Testis (tissue), 3 donors: ENCODE data around the gene RARRES2. TPM values are rescaled to one million over a fixed set of nuclear protein-coding genes. Genes with fewer than 3 reads are reported as not detected.

ENCODE experiments used
- DNase-seq: peaks from one replicate; pipeline ENCODE4 v3.0.0-alpha.2; 2019
- H3K27ac ChIP-seq, 2 donors: fragments of 200-600 bp; sonication (generic); one replicate each; pipeline ENCODE4 v1.5.1; 2019
- H3K27me3 ChIP-seq: fragments of 200-600 bp; sonication (generic); one replicate; pipeline ENCODE4 v1.5.1; 2019
- H3K36me3 ChIP-seq: fragments of 200-600 bp; sonication (generic); one replicate; pipeline ENCODE4 v1.5.1; 2017; ENCODE audit warnings: low read depth; ENCODE audit errors: missing control alignments
- H3K4me1 ChIP-seq: fragments of 200-600 bp; sonication (generic); one replicate; pipeline ENCODE4 v1.5.1; 2019
- H3K4me3 ChIP-seq, 2 donors: fragments of 200-600 bp; sonication (generic); one replicate each; pipeline ENCODE4 v1.5.1; 2017 to 2019
- H3K9me3 ChIP-seq: fragments of 200-600 bp; sonication (generic); one replicate; pipeline ENCODE4 v1.5.1; 2017
- CTCF ChIP-seq, 3 experiments: fragments of 450-650 bp in 2 of 3; fragments of 200-600 bp in 1 of 3; sonication (generic) in 1 of 3; IDR thresholded peaks; one replicate each; pipeline ENCODE4 v1.5.1; 2016 to 2019; ENCODE audit warnings: antibody characterized with exemption in 3 of 3, mild to moderate bottlenecking in 2 of 3, moderate library complexity in 1 of 3
- POLR2A ChIP-seq: fragments of 450-650 bp; IDR thresholded peaks from one replicate; pipeline ENCODE4 v1.6.1; 2017; ENCODE audit warnings: antibody characterized with exemption, mild to moderate bottlenecking, moderate library complexity
- WGBS, 2 donors: methylation state at CpG; one replicate each; pipeline ENCODE4 v1.1.5; 2018; 5-methylcytosine and 5-hydroxymethylcytosine counted together
- intact Hi-C: fragments of 100-400 bp; cut with DNase I; formaldehyde crosslinking; loops from one replicate; pipeline ENCODE4 v1.15.1; 2023; ENCODE audit warnings: low total_unique reads
- polyA plus RNA-seq: library from polyadenylated mRNA; stranded (reverse); fragments of 350-450 nt; fragmentation: Illumina TruSeq; extraction: RNeasy Lipid Tissue Mini Kit (QIAGEN cat#74804); gene quantifications from one replicate; pipeline ENCODE4 v1.2.3, GENCODE V29; 2014; ENCODE audit warnings: low read depth, low replicate concordance; ENCODE audit not compliant: insufficient read depth
- total RNA-seq, 2 donors: library from RNA; depleted of rRNA; stranded (reverse); fragments of >200 nt; gene quantifications; one replicate each; pipeline ENCODE4 v1.2.3, GENCODE V29; 2016

Gene RARRES2
- total and polyA plus RNA-seq, 3 donors from 2014 or later: 21.1 to 93.7 (median 58.8) TPM

GRCh38 chr7:150346922-150347321, 5.5 kb upstream of the RARRES2 start:
- WGBS, 2 donors: 86 to 95% methylated on average over 5 of the region's 5 CpGs
- no peak overlapping the region for H3K4me3 ChIP-seq
- intact Hi-C loops: no loop called here
- no peak overlapping the region for H3K27ac ChIP-seq
- H3K4me1 ChIP-seq: no peaks in the 10 kb centered on the region
- no peak for DNase-seq
- TF ChIP-seq CTCF (IDR thresholded peaks at IDR 0.05) (no peak), POLR2A (no peak)
- H3K9me3 ChIP-seq: no peaks in the 10 kb centered on the region
- no peaks in the 10 kb centered on the region for H3K27me3 ChIP-seq
- no peaks in the 10 kb centered on the region for H3K36me3 ChIP-seq

- Histone ChIP-seq H3K4me3 (no peak overlapping the region), H3K9me3 (no peaks in the 10 kb centered on the region), H3K36me3 (no peaks in the 10 kb centered on the region), H3K4me1 (peaks cover 16% of the 10 kb centered on the region), H3K27me3 (no peaks in the 10 kb centered on the region), H3K27ac (no peak overlapping the region)
- TF ChIP-seq CTCF (IDR thresholded peaks at IDR 0.05): no peak
- no peak for TF ChIP-seq POLR2A
- no peak for DNase-seq
- 74% methylated on average over 1 of the region's 1 CpG for WGBS, 2 donors
- intact Hi-C loops: no loop called here
Observed at GRCh38 chr7:150345012-150345411, 3.6 kb upstream of the RARRES2 start.

DNA sequence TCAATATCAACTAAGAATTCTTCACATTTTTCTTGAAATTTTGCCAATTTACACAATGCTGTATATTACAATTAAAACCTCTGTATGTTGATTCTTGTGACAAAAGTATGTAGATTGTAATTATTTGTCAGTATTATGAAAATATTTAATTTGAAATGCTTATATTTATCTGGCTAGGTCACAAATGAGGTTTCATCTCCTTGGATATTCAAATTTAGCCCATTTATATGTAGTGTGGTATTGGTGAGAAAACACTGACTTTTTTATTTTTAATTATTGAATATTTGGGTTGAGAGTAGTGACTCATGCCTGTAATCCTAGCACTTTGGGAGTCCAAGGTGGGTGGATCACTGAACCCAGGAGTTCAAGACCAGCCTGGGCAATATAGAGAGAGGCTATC, 2.9 kb upstream of the RARRES2 start:
- Histone ChIP-seq H3K9me3 (no peaks in the 10 kb centered on the region), H3K4me1 (peaks cover 21% of the 10 kb centered on the region), H3K4me3 (no peak overlapping the region), H3K36me3 (no peaks in the 10 kb centered on the region), H3K27me3 (no peaks in the 10 kb centered on the region), H3K27ac (no peak overlapping the region)
- DNase-seq: no peak
- TF ChIP-seq POLR2A: no peak
- no peak for TF ChIP-seq CTCF (IDR thresholded peaks at IDR 0.05)
- intact Hi-C loops: no loop called here

- DNase-seq: no peak
- no peak overlapping the region for H3K27ac ChIP-seq
- no peak overlapping the region for H3K4me3 ChIP-seq
- no peaks in the 10 kb centered on the region for H3K27me3 ChIP-seq
- intact Hi-C loops: no loop called here
- WGBS, 2 donors: 86 to 93% methylated on average over 2 of the region's 2 CpGs
- no peaks in the 10 kb centered on the region for H3K9me3 ChIP-seq
- TF ChIP-seq CTCF (IDR thresholded peaks at IDR 0.05): no peak
- no peak for TF ChIP-seq POLR2A
- no peaks in the 10 kb centered on the region for H3K36me3 ChIP-seq
- H3K4me1 ChIP-seq: peaks cover 21% of the 10 kb centered on the region
Observed at GRCh38 chr7:150343225-150343624, 1.8 kb upstream of the RARRES2 start.

DNA sequence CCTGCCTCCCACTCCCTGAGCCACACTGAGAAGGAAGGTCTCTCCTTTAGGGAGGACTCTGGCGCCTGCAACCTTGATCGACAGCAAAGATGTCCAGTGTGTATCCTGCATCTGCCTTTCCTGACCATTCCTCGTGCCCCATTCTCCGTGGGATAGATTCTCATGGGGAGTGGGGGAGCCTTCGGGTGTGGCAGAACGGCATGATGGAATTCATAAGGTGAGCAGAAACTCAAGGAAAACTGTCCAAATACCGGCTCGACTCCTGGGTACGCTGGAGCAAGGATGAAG, 636 bp upstream of the RARRES2 start:
- H3K4me1 ChIP-seq: peaks cover 21% of the 10 kb centered on the region

More for the DNA sequence above, 636 bp upstream of the RARRES2 start:
- Histone ChIP-seq H3K27me3 (no peaks in the 10 kb centered on the region), H3K9me3 (no peaks in the 10 kb centered on the region), H3K27ac (peak overlapping the region in 1 of 2 donors; percentile 50), H3K36me3 (no peaks in the 10 kb centered on the region), H3K4me3 (peak overlapping the region in 1 of 2 donors; percentile 68)
- intact Hi-C loops: no loop called here
- 53 to 72% methylated on average over 9 of the region's 9 CpGs for WGBS, 2 donors
- TF ChIP-seq POLR2A (no peak), CTCF (IDR thresholded peaks at IDR 0.05) (no peak)
- no peak for DNase-seq
